Activated CD4-positive, alpha-beta memory T cell treated with anti-CD3 and anti-CD28 coated beads, Interleukin-2, amount 10 ng/mL, durations not matched to agents 7 days and 5 days (primary cell): Measurements from ENCODE around the gene CROCC2. TPM values are rescaled to one million over a fixed set of nuclear protein-coding genes. Genes with fewer than 3 reads are reported as not detected.

Source experiments
- CTCF ChIA-PET: fragments of 350-600 bp; sonication (Branson Sonifier 250); formaldehyde crosslinking; loops from one replicate; lab custom pipeline; 2021; ENCODE audit warnings: antibody characterized with exemption, inconsistent platforms; lab: Charles Lee
- POLR2A ChIA-PET: fragments of 350-600 bp; sonication (Branson Sonifier 250); formaldehyde crosslinking; loops from one replicate; lab custom pipeline; 2021; ENCODE audit warnings: antibody characterized with exemption; lab: Charles Lee
- DNase-seq: peaks from one replicate; pipeline ENCODE4 v3.0.0-alpha.2; 2020
- H3K27ac Mint-ChIP-seq: one replicate; pipeline ENCODE4 v1.8.0; 2021; ENCODE audit warnings: mild to moderate bottlenecking, mixed read lengths
- H3K27me3 Mint-ChIP-seq: one replicate; pipeline ENCODE4 v1.8.0; 2021; ENCODE audit warnings: mixed read lengths
- H3K36me3 Mint-ChIP-seq: one replicate; pipeline ENCODE4 v1.8.0; 2021; ENCODE audit warnings: low read depth, mixed read lengths
- H3K4me1 Mint-ChIP-seq: one replicate; pipeline ENCODE4 v1.8.0; 2021; ENCODE audit warnings: mixed read lengths
- H3K4me3 Mint-ChIP-seq: one replicate; pipeline ENCODE4 v1.8.0; 2021; ENCODE audit warnings: mild to moderate bottlenecking, mixed read lengths
- H3K9me3 Mint-ChIP-seq: one replicate; pipeline ENCODE4 v1.8.0; 2021; ENCODE audit warnings: mixed read lengths
- total RNA-seq, 2 experiments: library from RNA; stranded (reverse); gene quantifications; one replicate each; pipeline ENCODE4 v1.2.3, GENCODE V29; 2021

CROCC2 gene
- total RNA-seq, 2 experiments from 2014 or later: not detected

DNA sequence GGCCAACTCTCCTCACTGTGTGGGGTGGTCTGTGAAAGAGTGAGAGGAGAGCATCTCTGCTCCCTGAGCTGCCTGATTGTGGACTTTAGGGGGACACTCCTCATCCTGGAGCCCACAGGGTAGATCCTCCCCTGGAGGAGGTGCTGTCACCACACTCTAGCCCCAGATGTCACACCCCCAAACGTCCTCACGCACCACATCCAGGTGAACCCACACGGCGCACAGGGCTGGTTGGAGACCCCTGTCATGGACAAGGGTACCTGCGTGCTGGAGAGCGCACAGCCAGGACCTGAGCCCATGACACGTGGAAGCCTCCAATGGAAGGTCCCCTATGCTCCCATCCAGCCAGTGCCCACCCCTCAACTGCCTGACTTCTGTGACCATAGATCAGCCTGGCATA, 27.0 kb upstream of the CROCC2 start:
- Mint-ChIP-seq H3K4me3 (no peak overlapping the region), H3K27ac (no peak overlapping the region), H3K9me3 (no peaks in the 10 kb centered on the region), H3K27me3 (peaks cover 7% of the 10 kb centered on the region), H3K4me1 (no peaks in the 10 kb centered on the region), H3K36me3 (no peaks in the 10 kb centered on the region)
- CTCF ChIA-PET: no interaction called here
- POLR2A ChIA-PET: no interaction called here
- no peak for DNase-seq

DNA sequence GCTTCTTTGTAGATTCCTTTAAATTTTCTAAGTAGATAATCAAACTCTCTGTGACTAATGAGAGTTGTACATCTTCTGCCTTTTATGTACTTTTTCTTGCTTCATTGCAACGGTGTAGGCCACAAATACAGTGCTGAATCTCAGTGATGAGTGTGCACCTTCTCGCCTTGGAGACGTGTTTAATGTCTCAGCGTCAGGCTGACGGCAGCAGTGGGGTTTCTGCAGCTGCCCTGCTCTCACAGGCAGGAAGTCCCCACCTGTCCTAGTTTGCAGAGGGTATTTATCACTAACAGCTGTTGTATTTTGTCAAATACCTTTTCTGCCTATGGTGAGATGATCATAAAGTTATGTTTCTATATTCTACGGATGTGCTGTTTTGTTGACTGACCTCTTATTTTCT, 24.2 kb upstream of the CROCC2 start:
- POLR2A ChIA-PET: no interaction called here
- H3K27me3 Mint-ChIP-seq: peaks cover 7% of the 10 kb centered on the region
- H3K27ac Mint-ChIP-seq: no peak overlapping the region
- no peaks in the 10 kb centered on the region for H3K9me3 Mint-ChIP-seq
- no peak overlapping the region for H3K4me3 Mint-ChIP-seq
- H3K36me3 Mint-ChIP-seq: no peaks in the 10 kb centered on the region
- no peak for DNase-seq
- H3K4me1 Mint-ChIP-seq: no peaks in the 10 kb centered on the region
- CTCF ChIA-PET: interaction anchor here (1.0 kb wide), 1 partner anchor 196 kb away, joined by 3 read pairs; no protein-coding TSS in a partner anchor

DNA sequence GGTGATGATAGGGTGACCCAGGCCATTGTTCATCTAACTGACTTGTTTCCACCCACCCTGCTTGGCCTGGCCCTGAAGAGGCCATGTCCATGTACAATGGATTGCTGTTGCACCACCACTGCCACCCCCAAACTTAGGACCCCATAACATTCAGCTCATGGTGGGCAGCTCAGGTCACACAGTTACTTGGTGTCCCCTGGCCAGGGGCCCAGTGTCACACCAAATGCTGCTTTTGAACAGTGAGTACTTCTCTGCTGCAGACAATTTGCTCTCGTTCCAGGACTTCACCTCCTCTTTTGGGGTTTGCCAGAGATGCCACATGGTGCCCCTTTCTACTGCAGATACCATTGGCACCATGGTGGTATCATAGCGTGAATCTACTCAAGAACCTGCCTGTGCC, 21.9 kb upstream of the CROCC2 start:
- CTCF ChIA-PET: no interaction called here
- Mint-ChIP-seq H3K27ac (no peak overlapping the region), H3K36me3 (no peaks in the 10 kb centered on the region), H3K4me3 (no peak overlapping the region), H3K9me3 (no peaks in the 10 kb centered on the region), H3K4me1 (no peaks in the 10 kb centered on the region), H3K27me3 (peaks cover 7% of the 10 kb centered on the region)
- POLR2A ChIA-PET: no interaction called here
- no peak for DNase-seq

GRCh38 chr2:240884745-240885144, 21.4 kb upstream of the CROCC2 start:
- Mint-ChIP-seq H3K4me3 (no peak overlapping the region), H3K9me3 (no peaks in the 10 kb centered on the region), H3K27me3 (peaks cover 7% of the 10 kb centered on the region), H3K36me3 (no peaks in the 10 kb centered on the region), H3K4me1 (no peaks in the 10 kb centered on the region), H3K27ac (no peak overlapping the region)
- DNase-seq: no peak
- ChIA-PET POLR2A (no interaction called here), CTCF (no interaction called here)

GRCh38 chr2:240885566-240885965, 20.6 kb upstream of the CROCC2 start:
- H3K27ac Mint-ChIP-seq: no peak overlapping the region
- no peak for DNase-seq
- peaks cover 7% of the 10 kb centered on the region for H3K27me3 Mint-ChIP-seq
- H3K36me3 Mint-ChIP-seq: no peaks in the 10 kb centered on the region
- CTCF ChIA-PET: no interaction called here
- no peaks in the 10 kb centered on the region for H3K9me3 Mint-ChIP-seq
- no peak overlapping the region for H3K4me3 Mint-ChIP-seq
- POLR2A ChIA-PET: no interaction called here
- no peaks in the 10 kb centered on the region for H3K4me1 Mint-ChIP-seq

DNA sequence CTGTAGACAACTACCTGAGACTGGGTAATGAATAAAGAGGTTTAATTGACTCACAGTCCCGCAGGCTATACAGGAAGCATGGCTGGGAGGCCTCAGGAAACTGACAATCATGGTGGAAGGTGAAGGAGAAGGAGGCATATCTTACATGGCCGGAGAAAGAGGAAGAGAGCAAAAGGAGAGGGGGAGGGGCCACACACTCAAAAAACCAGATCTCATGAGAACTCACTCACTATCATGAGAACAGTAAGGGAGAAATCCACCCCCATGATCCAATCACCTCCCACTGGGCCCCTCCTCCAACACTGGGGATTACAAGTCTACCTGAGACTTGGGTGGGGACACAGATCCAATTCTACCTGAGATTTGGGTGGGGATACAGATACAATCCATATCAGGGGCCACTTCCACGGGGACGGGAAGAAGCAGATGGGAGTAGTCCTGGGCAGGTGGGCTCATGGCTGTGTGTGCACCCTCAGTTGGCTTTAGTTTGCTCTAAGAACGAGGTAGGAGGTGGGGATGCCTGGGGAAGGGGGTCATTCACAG, 20.0 kb upstream of the CROCC2 start:
- H3K9me3 Mint-ChIP-seq: no peaks in the 10 kb centered on the region
- no peak overlapping the region for H3K4me3 Mint-ChIP-seq
- ChIA-PET CTCF (no interaction called here), POLR2A (no interaction called here)
- H3K27me3 Mint-ChIP-seq: peaks cover 7% of the 10 kb centered on the region
- no peak overlapping the region for H3K27ac Mint-ChIP-seq
- H3K36me3 Mint-ChIP-seq: no peaks in the 10 kb centered on the region
- no peaks in the 10 kb centered on the region for H3K4me1 Mint-ChIP-seq
- DNase-seq: no peak

DNA sequence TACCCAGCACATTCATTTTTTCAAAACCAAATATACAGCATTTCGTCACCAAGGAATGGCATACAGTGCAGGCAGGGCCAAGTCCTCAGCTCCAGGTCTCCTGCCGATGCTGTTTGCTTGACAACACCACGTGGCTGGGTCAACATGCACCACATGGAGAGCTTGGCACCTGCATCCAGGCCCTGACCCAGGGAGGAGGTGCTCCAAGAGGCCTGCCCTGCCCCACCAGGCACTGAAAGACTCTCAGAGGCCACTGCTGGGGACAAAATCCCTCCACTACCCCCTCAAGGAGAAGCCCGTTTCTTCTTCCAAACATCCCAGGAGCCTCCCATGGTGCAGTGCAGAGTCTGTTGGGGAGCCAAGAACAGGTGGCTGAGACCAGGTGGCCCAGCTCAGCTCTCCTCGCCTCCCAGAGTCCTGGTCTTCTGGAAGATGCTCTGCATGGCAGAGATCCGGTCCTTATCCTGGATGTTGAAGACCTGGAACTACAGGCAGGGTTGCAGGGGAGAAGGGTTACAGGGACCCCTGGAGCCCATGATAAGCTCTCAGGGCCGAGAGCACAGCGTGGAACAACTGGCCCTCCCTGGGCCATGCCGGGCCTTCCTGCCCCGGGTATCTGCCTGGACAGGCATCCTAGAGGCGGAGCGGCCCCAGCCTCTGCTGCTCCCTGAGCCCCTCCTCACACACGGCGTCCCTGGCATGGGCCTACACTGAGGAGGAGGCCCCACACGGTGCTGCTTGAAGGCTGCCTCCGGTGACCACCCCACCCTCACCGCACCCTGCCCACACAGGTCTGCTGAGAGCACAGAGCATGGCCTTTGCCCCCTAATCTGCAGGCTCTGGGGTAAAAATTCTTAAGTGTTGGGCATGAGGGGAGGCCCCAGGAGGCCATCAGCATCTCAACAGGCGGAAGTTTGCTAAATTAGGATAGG, 19.2 kb upstream of the CROCC2 start:
- H3K27ac Mint-ChIP-seq: no peak overlapping the region
- no peaks in the 10 kb centered on the region for H3K4me1 Mint-ChIP-seq
- H3K9me3 Mint-ChIP-seq: no peaks in the 10 kb centered on the region
- peaks cover 5% of the 10 kb centered on the region for H3K27me3 Mint-ChIP-seq
- no peak for DNase-seq
- H3K4me3 Mint-ChIP-seq: no peak overlapping the region
- ChIA-PET CTCF (no interaction called here), POLR2A (no interaction called here)
- H3K36me3 Mint-ChIP-seq: no peaks in the 10 kb centered on the region

DNA sequence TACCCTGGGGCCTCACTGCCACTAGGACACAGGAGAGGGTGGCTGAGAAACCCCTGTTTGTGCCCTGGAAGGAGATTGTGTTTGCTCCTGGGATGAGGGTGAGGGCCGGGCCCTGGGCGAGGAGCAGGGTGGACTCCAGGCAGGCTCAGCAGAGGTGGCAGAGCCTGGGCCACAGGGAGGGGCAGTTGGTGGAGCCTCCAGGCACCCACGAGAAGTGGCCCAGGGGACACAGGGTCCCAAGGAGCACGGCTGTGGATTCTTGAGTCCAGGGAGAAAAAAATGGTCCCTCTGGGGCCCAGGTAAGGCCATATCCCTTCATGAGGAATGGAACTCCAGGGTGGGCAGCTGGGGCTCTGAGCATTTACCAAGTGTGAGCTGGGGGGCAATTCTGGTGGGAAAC, 18.5 kb upstream of the CROCC2 start:
- ChIA-PET POLR2A (no interaction called here), CTCF (no interaction called here)
- no peaks in the 10 kb centered on the region for H3K36me3 Mint-ChIP-seq
- H3K27me3 Mint-ChIP-seq: peaks cover 2% of the 10 kb centered on the region
- H3K27ac Mint-ChIP-seq: no peak overlapping the region
- H3K4me3 Mint-ChIP-seq: no peak overlapping the region
- no peak for DNase-seq
- H3K9me3 Mint-ChIP-seq: no peaks in the 10 kb centered on the region
- H3K4me1 Mint-ChIP-seq: no peaks in the 10 kb centered on the region

- peaks cover under 1% of the 10 kb centered on the region for H3K27me3 Mint-ChIP-seq
- ChIA-PET POLR2A (no interaction called here), CTCF (no interaction called here)
- no peak overlapping the region for H3K4me3 Mint-ChIP-seq
- H3K27ac Mint-ChIP-seq: no peak overlapping the region
- no peak for DNase-seq
- no peaks in the 10 kb centered on the region for H3K36me3 Mint-ChIP-seq
- H3K9me3 Mint-ChIP-seq: no peaks in the 10 kb centered on the region
- H3K4me1 Mint-ChIP-seq: no peaks in the 10 kb centered on the region
Measured at GRCh38 chr2:240888130-240888889, 17.8 kb upstream of the CROCC2 start.

DNA sequence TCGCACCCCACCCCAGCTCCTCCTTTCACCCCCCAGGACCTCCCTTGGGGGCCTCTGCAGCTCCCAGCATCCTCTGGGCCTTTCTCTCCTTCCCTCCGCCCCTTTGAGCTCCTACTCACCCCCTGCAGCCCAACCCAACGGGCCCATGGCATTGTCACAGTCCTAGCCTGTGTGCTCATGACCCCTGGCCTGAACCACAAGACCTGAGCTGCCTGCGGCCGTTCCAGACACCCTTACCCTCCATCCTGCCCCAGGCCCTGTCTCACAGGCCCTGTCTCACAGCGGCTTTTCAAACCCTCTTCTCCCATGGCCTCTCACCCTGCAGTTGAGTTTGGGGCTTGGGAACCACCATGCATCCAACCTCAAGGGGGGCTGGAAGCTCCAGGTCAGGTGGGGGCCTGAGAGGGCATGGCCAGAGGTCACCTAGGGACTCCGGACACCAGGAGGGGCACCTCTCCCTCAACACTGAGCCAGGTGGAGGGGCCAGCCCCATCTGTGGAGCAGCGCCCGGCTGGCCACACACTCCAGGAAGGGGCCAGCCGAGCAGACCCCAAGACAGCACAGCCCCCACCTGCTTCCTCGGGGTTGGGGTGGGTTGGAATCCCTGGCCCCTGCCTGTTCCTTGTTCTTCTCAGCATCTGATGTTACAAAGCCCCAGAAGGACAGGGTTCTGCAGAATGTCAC, 17.1 kb upstream of the CROCC2 start:
- Mint-ChIP-seq H3K4me1 (no peaks in the 10 kb centered on the region), H3K9me3 (no peaks in the 10 kb centered on the region), H3K36me3 (no peaks in the 10 kb centered on the region), H3K4me3 (no peak overlapping the region), H3K27ac (no peak overlapping the region), H3K27me3 (no peaks in the 10 kb centered on the region)
- DNase-seq: no peak
- POLR2A ChIA-PET: no interaction called here
- CTCF ChIA-PET: no interaction called here

- POLR2A ChIA-PET: no interaction called here
Measured at GRCh38 chr2:240889601-240890560, 16.3 kb upstream of the CROCC2 start.

DNA sequence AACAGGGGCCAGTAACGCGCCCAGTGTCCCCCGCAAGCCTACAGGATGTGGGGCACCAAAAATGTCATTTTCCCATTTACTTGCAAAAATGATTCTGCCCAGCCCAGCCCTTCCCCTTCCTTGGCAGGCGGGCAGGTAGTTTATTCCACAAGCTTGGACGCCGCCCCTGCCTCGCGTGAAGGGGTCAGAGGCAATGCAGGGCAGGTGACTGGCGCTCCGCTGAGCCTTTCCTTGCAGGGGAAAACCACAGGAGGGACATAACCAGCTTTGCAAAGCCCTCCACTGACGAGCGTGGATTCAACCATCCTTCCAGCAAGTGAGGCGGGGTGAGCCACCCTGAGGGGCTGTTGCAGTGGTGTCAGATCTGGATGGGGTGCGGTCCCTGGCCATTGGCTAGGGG, 15.4 kb upstream of the CROCC2 start:
- Mint-ChIP-seq H3K27ac (no peak overlapping the region), H3K27me3 (no peaks in the 10 kb centered on the region), H3K4me3 (no peak overlapping the region), H3K36me3 (no peaks in the 10 kb centered on the region), H3K9me3 (no peaks in the 10 kb centered on the region), H3K4me1 (no peaks in the 10 kb centered on the region)
- ChIA-PET POLR2A (no interaction called here), CTCF (interaction anchor here (0.6 kb wide), 1 partner anchor 888 kb away, joined by 3 read pairs; no protein-coding TSS in a partner anchor)
- no peak for DNase-seq

More at GRCh38 chr2:240889601-240890560, 16.3 kb upstream of the CROCC2 start:
- H3K36me3 Mint-ChIP-seq: no peaks in the 10 kb centered on the region
- CTCF ChIA-PET: no interaction called here
- no peak overlapping the region for H3K27ac Mint-ChIP-seq
- H3K27me3 Mint-ChIP-seq: no peaks in the 10 kb centered on the region
- no peak overlapping the region for H3K4me3 Mint-ChIP-seq
- no peak for DNase-seq
- no peaks in the 10 kb centered on the region for H3K9me3 Mint-ChIP-seq
- H3K4me1 Mint-ChIP-seq: no peaks in the 10 kb centered on the region
